OCI-LY3 (cell line): ENCODE results near the gene CNIH3.

ENCODE experiments used
- H2AFZ ChIP-seq: fragments of 200-600, 300-600 bp; shearing (Covaris generic); 2 replicates; pipeline ENCODE4 v1.6.0; 2014; ENCODE audit warnings: antibody characterized with exemption, low read depth, low read length
- H3K27ac ChIP-seq: fragments of 200-600, 300-600 bp; sonication (generic); 2 replicates; pipeline ENCODE4 v1.5.1; 2014; ENCODE audit warnings: mild to moderate bottlenecking, low read length, moderate library complexity, mixed read lengths
- H3K27me3 ChIP-seq: fragments of 200-600, 300-600 bp; sonication (generic); 2 replicates; pipeline ENCODE4 v1.6.1; 2014; ENCODE audit warnings: low read depth, low read length, mixed read lengths
- H3K36me3 ChIP-seq: fragments of 200-600, 300-600 bp; sonication (generic); replicated peaks from 2 replicates; pipeline ENCODE3; 2014; ENCODE audit warnings: low read depth, low read length, mixed read lengths
- H3K4me1 ChIP-seq: fragments of 300-600, 200-600 bp; sonication (generic); 2 replicates; pipeline ENCODE4 v1.6.1; 2014; ENCODE audit warnings: low read length, mixed read lengths
- H3K4me2 ChIP-seq: fragments of 200-600, 300-600 bp; sonication (generic); 2 replicates; pipeline ENCODE4 v1.6.1; 2014; ENCODE audit warnings: low read length, mixed read lengths
- H3K4me3 ChIP-seq: fragments of 300-600, 200-600 bp; sonication (generic); 2 replicates; pipeline ENCODE4 v1.5.1; 2014; ENCODE audit warnings: antibody characterized with exemption, mild to moderate bottlenecking, low read length, moderate library complexity
- H3K79me2 ChIP-seq: fragments of 300-600, 200-600 bp; shearing (Covaris generic); 2 replicates; pipeline ENCODE4 v1.6.1; 2014; ENCODE audit warnings: mild to moderate bottlenecking, low read length, mixed read lengths
- H3K9ac ChIP-seq: fragments of 300-600, 200-600 bp; shearing (Covaris generic); 2 replicates; pipeline ENCODE4 v1.6.0; 2014; ENCODE audit warnings: mild to moderate bottlenecking, low read length, moderate library complexity
- H3K9me3 ChIP-seq: fragments of 200-600, 300-600 bp; shearing (Covaris generic); 2 replicates; pipeline ENCODE4 v1.6.1; 2014; ENCODE audit warnings: low read length, mixed read lengths; ENCODE audit not compliant: insufficient read depth
- H4K20me1 ChIP-seq: fragments of 200-600, 300-600 bp; sonication (generic); 2 replicates; pipeline ENCODE4 v1.6.1; 2016; ENCODE audit warnings: low read length, mixed read lengths; ENCODE audit not compliant: insufficient read depth
- EZH2phosphoT487 ChIP-seq: fragments of 200-600 bp; shearing (Covaris generic); IDR thresholded peaks from 2 replicates; pipeline ENCODE4 v1.6.1; 2018; ENCODE audit warnings: antibody characterized with exemption, mixed run types, low read depth
- TF ChIP-seq, protein P1 (sequence below): fragments of 200-600, 300-600 bp; sonication (generic); IDR thresholded peaks from 2 replicates; pipeline ENCODE4 v1.5.1; 2014; ENCODE audit warnings: antibody characterized with exemption, low read length, low read depth

CNIH3 gene

DNA sequence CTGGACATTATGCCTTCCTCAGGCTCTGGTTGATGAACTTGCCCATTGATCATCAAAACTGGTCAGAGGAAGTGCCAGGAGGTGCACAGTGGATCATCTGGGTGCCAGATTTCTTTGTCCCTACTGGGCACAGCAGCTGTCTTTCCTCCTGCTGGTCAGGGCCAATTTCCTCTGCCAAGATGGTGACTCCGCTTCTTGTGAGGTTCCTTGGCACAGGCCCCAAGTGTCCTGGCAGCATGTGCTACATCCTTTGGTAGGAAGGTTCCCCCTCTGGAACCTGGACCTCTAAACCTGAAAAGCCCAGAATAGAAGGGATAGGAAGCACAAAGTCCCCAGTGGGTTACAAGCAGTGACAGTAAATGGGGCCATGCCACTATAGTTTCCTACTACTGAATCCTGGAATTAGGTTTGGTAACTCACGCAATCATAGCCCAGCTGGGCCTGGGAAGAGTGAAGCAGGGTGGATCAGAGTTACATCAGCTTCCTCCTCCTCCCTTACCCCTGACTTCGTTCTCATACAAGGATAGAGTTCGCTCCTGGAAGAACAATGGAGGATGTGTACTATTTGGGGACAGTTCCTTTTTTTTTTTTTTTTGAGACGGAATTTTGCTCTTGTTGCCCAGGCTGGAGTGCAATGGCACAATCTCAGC lies 147.1 kb downstream of the CNIH3 start:
- no peak overlapping the region for H3K4me2 ChIP-seq
- no peak overlapping the region for H3K27ac ChIP-seq
- no peaks in the 10 kb centered on the region for H3K79me2 ChIP-seq
- no peak overlapping the region for H2AFZ ChIP-seq
- no peak for TF ChIP-seq EZH2phosphoT487
- TF ChIP-seq, protein P1, sequence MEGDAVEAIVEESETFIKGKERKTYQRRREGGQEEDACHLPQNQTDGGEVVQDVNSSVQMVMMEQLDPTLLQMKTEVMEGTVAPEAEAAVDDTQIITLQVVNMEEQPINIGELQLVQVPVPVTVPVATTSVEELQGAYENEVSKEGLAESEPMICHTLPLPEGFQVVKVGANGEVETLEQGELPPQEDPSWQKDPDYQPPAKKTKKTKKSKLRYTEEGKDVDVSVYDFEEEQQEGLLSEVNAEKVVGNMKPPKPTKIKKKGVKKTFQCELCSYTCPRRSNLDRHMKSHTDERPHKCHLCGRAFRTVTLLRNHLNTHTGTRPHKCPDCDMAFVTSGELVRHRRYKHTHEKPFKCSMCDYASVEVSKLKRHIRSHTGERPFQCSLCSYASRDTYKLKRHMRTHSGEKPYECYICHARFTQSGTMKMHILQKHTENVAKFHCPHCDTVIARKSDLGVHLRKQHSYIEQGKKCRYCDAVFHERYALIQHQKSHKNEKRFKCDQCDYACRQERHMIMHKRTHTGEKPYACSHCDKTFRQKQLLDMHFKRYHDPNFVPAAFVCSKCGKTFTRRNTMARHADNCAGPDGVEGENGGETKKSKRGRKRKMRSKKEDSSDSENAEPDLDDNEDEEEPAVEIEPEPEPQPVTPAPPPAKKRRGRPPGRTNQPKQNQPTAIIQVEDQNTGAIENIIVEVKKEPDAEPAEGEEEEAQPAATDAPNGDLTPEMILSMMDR = no peak
- H3K4me3 ChIP-seq = no peak overlapping the region
- no peaks in the 10 kb centered on the region for H3K4me1 ChIP-seq
- H3K9ac ChIP-seq = no peak overlapping the region
- no peaks in the 10 kb centered on the region for H3K36me3 ChIP-seq
- H3K9me3 ChIP-seq = peaks cover 12% of the 10 kb centered on the region; the same call in 1 of the 2 replicates
- no peaks in the 10 kb centered on the region for H4K20me1 ChIP-seq
- H3K27me3 ChIP-seq = peaks cover 5% of the 10 kb centered on the region; the same call in 1 of the 2 replicates

DNA sequence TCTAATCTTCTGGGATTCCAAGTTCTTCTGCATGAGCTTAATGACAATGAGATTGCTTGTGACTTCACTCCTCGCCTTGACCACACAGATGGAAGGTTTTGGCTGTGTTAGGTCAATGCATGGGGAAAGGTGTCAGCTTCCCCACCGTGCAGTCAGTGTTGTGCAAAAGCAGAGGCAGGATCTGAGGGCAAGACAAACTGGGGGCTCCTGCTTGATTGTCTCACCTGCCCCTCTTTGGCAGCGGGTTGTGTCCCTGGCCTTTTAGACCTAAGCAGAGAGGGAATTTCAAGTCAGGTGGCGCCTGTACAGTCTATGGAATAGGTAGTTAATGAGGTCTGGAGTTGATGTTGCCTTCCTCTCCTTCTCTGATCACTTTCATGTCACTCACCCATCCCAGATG lies 150.1 kb downstream of the CNIH3 start:
- no peak overlapping the region for H3K27ac ChIP-seq
- H4K20me1 ChIP-seq = no peaks in the 10 kb centered on the region
- TF ChIP-seq, protein P1 = no peak
- TF ChIP-seq EZH2phosphoT487 = no peak
- no peaks in the 10 kb centered on the region for H3K9me3 ChIP-seq
- no peak overlapping the region for H3K4me3 ChIP-seq
- H3K27me3 ChIP-seq = peaks cover 7% of the 10 kb centered on the region
- H2AFZ ChIP-seq = no peak overlapping the region
- H3K36me3 ChIP-seq = no peaks in the 10 kb centered on the region
- H3K4me2 ChIP-seq = no peak overlapping the region
- H3K9ac ChIP-seq = no peak overlapping the region
- no peaks in the 10 kb centered on the region for H3K79me2 ChIP-seq
- H3K4me1 ChIP-seq = no peaks in the 10 kb centered on the region

GRCh38 chr1:224767031-224767430 lies 150.9 kb downstream of the CNIH3 start:
- no peak overlapping the region for H3K4me2 ChIP-seq
- TF ChIP-seq EZH2phosphoT487 = no peak
- TF ChIP-seq, protein P1 = no peak
- H3K27ac ChIP-seq = no peak overlapping the region
- no peaks in the 10 kb centered on the region for H3K36me3 ChIP-seq
- H3K9ac ChIP-seq = no peak overlapping the region
- no peak overlapping the region for H2AFZ ChIP-seq
- H3K4me1 ChIP-seq = no peaks in the 10 kb centered on the region
- H3K9me3 ChIP-seq = no peaks in the 10 kb centered on the region
- peaks cover 15% of the 10 kb centered on the region for H3K27me3 ChIP-seq
- H4K20me1 ChIP-seq = no peaks in the 10 kb centered on the region
- H3K4me3 ChIP-seq = no peak overlapping the region
- H3K79me2 ChIP-seq = no peaks in the 10 kb centered on the region

- Histone ChIP-seq H2AFZ (no peak overlapping the region), H3K4me3 (no peak overlapping the region), H3K4me2 (no peak overlapping the region), H3K27ac (no peak overlapping the region), H3K9ac (no peak overlapping the region), H3K36me3 (no peaks in the 10 kb centered on the region), H3K27me3 (peaks cover 16% of the 10 kb centered on the region), H3K9me3 (no peaks in the 10 kb centered on the region), H3K79me2 (no peaks in the 10 kb centered on the region), H3K4me1 (no peaks in the 10 kb centered on the region), H4K20me1 (no peaks in the 10 kb centered on the region)
- TF ChIP-seq EZH2phosphoT487 = no peak
- TF ChIP-seq, protein P1 = no peak
These were observed 151.6 kb downstream of the CNIH3 start for GRCh38 chr1:224767676-224768075.
